Measurements from ENCODE around the gene CUTC. TPM values are rescaled to one million over a fixed set of nuclear protein-coding genes. Genes with fewer than 3 reads are reported as not detected.

Gene CUTC
- total and polyA plus RNA-seq, 2 donors (not counting 3 experiments of a cell fraction or from before 2014, with no cell fraction given): 20.4 to 23.1 TPM

GRCh38 chr10:99693933-99694583 lies 38.0 kb upstream of the CUTC start:
- FAIRE-seq: no peak
- dilution Hi-C loops (cut with MboI; ENCODE audit: extremely low pct_ligation_motif_present, low sequenced_read_pairs) (no loop called here), intact Hi-C loops (cut with micrococcal nuclease) (no loop called here)
- TF ChIP-seq MYC (IDR thresholded peaks at IDR 0.05; ENCODE audit: low read depth, low read length): no peak
- Histone ChIP-seq H3K4me2 (ENCODE audit: insufficient read depth, low read length) (no peak overlapping the region), H3K9me1 (replicated peaks; ENCODE audit: control insufficient read depth, extremely low read depth, insufficient read depth, low read length) (no peaks in the 10 kb centered on the region), H4K20me1 (replicated peaks; ENCODE audit: control insufficient read depth, extremely low read depth, insufficient read depth, low read length) (no peaks in the 10 kb centered on the region), H3K27ac (ENCODE audit: insufficient read depth, low read depth, low read length) (no peak overlapping the region), H2AFZ (ENCODE audit: low read depth, low read length) (no peak overlapping the region), H3K79me2 (ENCODE audit: control insufficient read depth, insufficient read depth, low read length) (no peaks in the 10 kb centered on the region), H3K27me3 (ENCODE audit: control insufficient read depth in 2 of 2, insufficient read depth in 2 of 2, low read length in 2 of 2) (no peaks in the 10 kb centered on the region), H3K9me3 (replicated peaks; ENCODE audit: control insufficient read depth, insufficient read depth, low read length) (no peaks in the 10 kb centered on the region), H3K4me3 (replicated peaks in 1 of 3; ENCODE audit: insufficient read depth in 1 of 3, low read depth in 1 of 3, low read length in 3 of 3) (no peak overlapping the region), H3K9ac (replicated peaks; ENCODE audit: extremely low read depth, insufficient read depth, low read length) (no peak overlapping the region), H3K4me1 (ENCODE audit: control insufficient read depth, extremely low read depth, insufficient read depth, low read length) (no peaks in the 10 kb centered on the region), H3K36me3 (ENCODE audit: control insufficient read depth in 2 of 2, extremely low read depth in 1 of 2, insufficient read depth in 2 of 2, low read length in 2 of 2) (peaks cover 8 to 18% of the 10 kb centered on the region in 2 experiments)
- POLR2A ChIA-PET: no interaction called here
- CTCF ChIA-PET: no interaction called here
- no TSS peak for BruUV-seq (replicated peaks)
- DNase-seq (ENCODE audit: low read depth, low spot score): no peak

- no peak overlapping the region for H3K4me3 ChIP-seq (replicated peaks in 1 of 3; ENCODE audit: insufficient read depth in 1 of 3, low read depth in 1 of 3, low read length in 3 of 3)
- no peaks in the 10 kb centered on the region for H3K9me3 ChIP-seq (replicated peaks; ENCODE audit: control insufficient read depth, insufficient read depth, low read length)
- no peaks in the 10 kb centered on the region for H3K9me1 ChIP-seq (replicated peaks; ENCODE audit: control insufficient read depth, extremely low read depth, insufficient read depth, low read length)
- no peak overlapping the region for H3K27ac ChIP-seq (ENCODE audit: insufficient read depth, low read depth, low read length)
- H2AFZ ChIP-seq (ENCODE audit: low read depth, low read length): no peak overlapping the region
- no peaks in the 10 kb centered on the region for H3K27me3 ChIP-seq (ENCODE audit: control insufficient read depth in 2 of 2, insufficient read depth in 2 of 2, low read length in 2 of 2)
- no peak overlapping the region for H3K9ac ChIP-seq (replicated peaks; ENCODE audit: extremely low read depth, insufficient read depth, low read length)
- dilution Hi-C loops (cut with MboI; ENCODE audit: extremely low pct_ligation_motif_present, low sequenced_read_pairs) (no loop called here), intact Hi-C loops (cut with micrococcal nuclease) (no loop called here)
- H3K4me1 ChIP-seq (ENCODE audit: control insufficient read depth, extremely low read depth, insufficient read depth, low read length): no peaks in the 10 kb centered on the region
- no peak for FAIRE-seq
- H3K36me3 ChIP-seq (ENCODE audit: control insufficient read depth in 2 of 2, extremely low read depth in 1 of 2, insufficient read depth in 2 of 2, low read length in 2 of 2): peaks cover 8 to 22% of the 10 kb centered on the region in 2 experiments
- H3K79me2 ChIP-seq (ENCODE audit: control insufficient read depth, insufficient read depth, low read length): no peaks in the 10 kb centered on the region
- no peaks in the 10 kb centered on the region for H4K20me1 ChIP-seq (replicated peaks; ENCODE audit: control insufficient read depth, extremely low read depth, insufficient read depth, low read length)
- POLR2A ChIA-PET: no interaction called here
- no peak for DNase-seq (ENCODE audit: low read depth, low spot score)
- no peak for TF ChIP-seq POLR2A (IDR thresholded peaks at IDR 0.05; ENCODE audit: low read depth, low read length)
- no peak for TF ChIP-seq EZH2 (IDR thresholded peaks at IDR 0.05; ENCODE audit: borderline replicate concordance, low read depth, low read length, severe bottlenecking)
- TF ChIP-seq MYC (IDR thresholded peaks at IDR 0.05; ENCODE audit: low read depth, low read length): no peak
- no peak for TF ChIP-seq CTCF (IDR thresholded peaks at IDR 0.05; ENCODE audit: extremely low read depth in 1 of 2, insufficient read depth in 1 of 2, low read depth in 1 of 2, low read length in 2 of 2)
- TF ChIP-seq POLR2AphosphoS5 (IDR thresholded peaks at IDR 0.05; ENCODE audit: insufficient read depth, low read depth, low read length): no peak
- TF ChIP-seq JUN (IDR thresholded peaks at IDR 0.05; ENCODE audit: borderline replicate concordance, insufficient read depth, insufficient read length, low read depth): no peak
- H3K4me2 ChIP-seq (ENCODE audit: insufficient read depth, low read length): no peak overlapping the region
- no TSS peak for BruUV-seq (replicated peaks)
- CTCF ChIA-PET: interaction anchor here (1.1 kb wide), 2 partner anchors 9 to 13 kb away, joined by 3 read pairs; no protein-coding TSS in a partner anchor
These were observed 36.3 kb upstream of the CUTC start for GRCh38 chr10:99695761-99696160.
